Naive thymus-derived CD4-positive, alpha-beta T cell (primary cell): Measurements from ENCODE around the gene TEDC1. TPM values are rescaled to one million over a fixed set of nuclear protein-coding genes. Genes with fewer than 3 reads are reported as not detected.

Source experiments
- ATAC-seq: fragments of 150-1000 bp; cut with Tn5 transposase; 2 replicates; pipeline ENCODE4 v1.10.0; 2021; ENCODE audit warnings: mild to moderate bottlenecking, moderate library complexity
- CTCF ChIA-PET: fragments of 350-600 bp; sonication (Branson Sonifier 250); formaldehyde crosslinking; loops from one replicate; lab custom pipeline; 2021; ENCODE audit warnings: antibody characterized with exemption; lab: Charles Lee
- POLR2A ChIA-PET: fragments of 350-600 bp; sonication (Branson Sonifier 250); formaldehyde crosslinking; loops from one replicate; lab custom pipeline; 2021; ENCODE audit warnings: antibody characterized with exemption, inconsistent platforms; lab: Charles Lee
- DNase-seq, 9 donors: peaks; one replicate each; pipeline versions ENCODE4 v3.0.0 to v3.0.0-alpha.2; 2020 to 2022; ENCODE audit warnings: mixed read lengths in 1 of 9
- H3K27ac ChIP-seq: one replicate; pipeline ENCODE4 v1.7.0; 2013; ENCODE audit warnings: mild to moderate bottlenecking, low read depth, low read length, moderate library complexity
- H3K27me3 ChIP-seq, 2 donors: one replicate each; pipeline ENCODE4 v1.7.0; 2013; ENCODE audit warnings: low read length in 2 of 2, mild to moderate bottlenecking in 2 of 2, moderate library complexity in 2 of 2; ENCODE audit not compliant: control insufficient read depth in 2 of 2, insufficient read depth in 2 of 2
- H3K36me3 ChIP-seq, 3 experiments: 1 replicate in 2 of 3; 2 replicates in 1 of 3; pipeline ENCODE4 v1.7.0; 2013; ENCODE audit warnings: low read length in 3 of 3, mild to moderate bottlenecking in 3 of 3, moderate library complexity in 1 of 3; ENCODE audit not compliant: insufficient read depth in 3 of 3, control insufficient read depth in 2 of 3
- H3K4me1 ChIP-seq, 2 donors: one replicate each; pipeline ENCODE4 v1.7.0; 2013; ENCODE audit warnings: low read length in 2 of 2, mild to moderate bottlenecking in 2 of 2, moderate library complexity in 1 of 2; ENCODE audit not compliant: control insufficient read depth in 2 of 2, insufficient read depth in 2 of 2
- H3K4me3 ChIP-seq: 2 replicates; pipeline ENCODE4 v1.7.0; 2013; ENCODE audit warnings: mild to moderate bottlenecking, low read length
- H3K9me3 ChIP-seq, 3 experiments: 1 replicate in 2 of 3; 2 replicates in 1 of 3; pipeline ENCODE4 v1.7.0; 2013; ENCODE audit warnings: low read length in 3 of 3; ENCODE audit not compliant: control insufficient read depth in 2 of 3
- H3K27ac Mint-ChIP-seq, 9 donors: one replicate each; pipeline ENCODE4 v1.8.0; 2020 to 2022; ENCODE audit warnings: mixed read lengths in 9 of 9, mild to moderate bottlenecking in 8 of 9, moderate library complexity in 5 of 9, inconsistent platforms in 2 of 9
- H3K27me3 Mint-ChIP-seq, 5 donors: one replicate each; pipeline ENCODE4 v1.8.0; 2021 to 2022; ENCODE audit warnings: mixed read lengths in 5 of 5, mild to moderate bottlenecking in 1 of 5
- H3K36me3 Mint-ChIP-seq, 5 donors: one replicate each; pipeline ENCODE4 v1.8.0; 2020 to 2022; ENCODE audit warnings: mixed read lengths in 5 of 5, mild to moderate bottlenecking in 3 of 5, inconsistent platforms in 1 of 5
- H3K4me1 Mint-ChIP-seq, 7 donors: one replicate each; pipeline ENCODE4 v1.8.0; 2020 to 2022; ENCODE audit warnings: mixed read lengths in 7 of 7, mild to moderate bottlenecking in 3 of 7, inconsistent platforms in 1 of 7
- H3K4me3 Mint-ChIP-seq, 10 donors: one replicate each; pipeline ENCODE4 v1.8.0; 2020 to 2022; ENCODE audit warnings: mild to moderate bottlenecking in 10 of 10, mixed read lengths in 10 of 10, moderate library complexity in 6 of 10, inconsistent platforms in 2 of 10
- H3K9me3 Mint-ChIP-seq, 11 donors: one replicate each; pipeline ENCODE4 v1.8.0; 2020 to 2022; ENCODE audit warnings: mixed read lengths in 11 of 11, mild to moderate bottlenecking in 4 of 11, inconsistent platforms in 1 of 11, moderate library complexity in 1 of 11
- intact Hi-C, 2 donors: fragments of 100-400 bp; cut with micrococcal nuclease; formaldehyde crosslinking; loops; one replicate each; pipeline ENCODE4 v1.15.1; 2023
- polyA plus RNA-seq, 2 donors: library from polyadenylated mRNA; unstranded; fragments of 300-500 nt; fragmentation: Illumina TruSeq; gene quantifications; one replicate each; pipeline ENCODE4 v1.2.3, GENCODE V29; 2021
- total RNA-seq, 6 experiments: library from RNA in 5 of 6; stranded (reverse) in 5 of 6; gene quantifications; 1 replicate in 5 of 6; 2 replicates in 1 of 6; pipeline ENCODE4 v1.2.3 and lab custom pipeline; 2021 to 2026

Gene TEDC1
- total and polyA plus RNA-seq, 7 experiments from 2014 or later: 10.4 to 294 (median 30.6) TPM

GRCh38 chr14:105456736-105457617 is 34.1 kb upstream of the TEDC1 start:
- no peak for DNase-seq
- no peak overlapping the region for H3K4me3 Mint-ChIP-seq

DNA sequence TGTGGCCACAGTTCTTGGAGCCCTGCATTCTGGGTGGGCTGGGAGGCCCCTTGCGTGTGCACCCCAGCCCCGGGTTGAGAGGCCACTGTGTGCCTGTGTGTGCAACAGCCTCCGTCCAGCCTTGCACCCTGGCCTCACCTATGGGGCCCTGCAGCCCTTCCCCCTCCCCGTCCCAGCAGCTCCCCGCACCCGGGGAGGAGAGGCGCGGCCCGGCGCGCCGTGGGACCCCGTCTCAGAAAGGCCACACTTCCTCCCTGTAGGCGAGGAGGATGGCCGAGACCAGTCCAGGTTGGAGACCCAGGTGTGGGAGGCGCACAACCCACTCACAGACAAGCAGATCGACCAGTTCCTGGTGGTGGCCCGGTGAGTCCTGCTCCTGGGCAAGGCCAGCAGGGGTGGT is 33.0 kb upstream of the TEDC1 start:
- CTCF ChIA-PET: interaction anchor here (2.1 kb wide), 1 partner anchor 32 kb away, joined by 10 read pairs; no protein-coding TSS in a partner anchor
- no peaks in the 10 kb centered on the region for H3K4me1 ChIP-seq
- ATAC-seq (no peak), DNase-seq (no peak)
- Mint-ChIP-seq H3K9me3 (no peaks in the 10 kb centered on the region), H3K36me3 (peaks cover 0 to 14% (median 3%) of the 10 kb centered on the region in 5 donors), H3K4me3 (no peak overlapping the region), H3K27me3 (no peaks in the 10 kb centered on the region), H3K4me1 (peaks cover 0 to 2% (median 0%) of the 10 kb centered on the region in 7 donors), H3K27ac (no peak overlapping the region)
- no peaks in the 10 kb centered on the region for H3K27me3 ChIP-seq
- intact Hi-C loops: no loop called here
- no peak overlapping the region for H3K27ac ChIP-seq
- H3K36me3 ChIP-seq: peaks cover 0 to 70% (median 0%) of the 10 kb centered on the region in 3 experiments
- no peak overlapping the region for H3K4me3 ChIP-seq
- POLR2A ChIA-PET: no interaction called here
- no peaks in the 10 kb centered on the region for H3K9me3 ChIP-seq

More at GRCh38 chr14:105456736-105457617, 34.1 kb upstream of the TEDC1 start:
- Histone ChIP-seq H3K27ac (no peak overlapping the region), H3K9me3 (no peaks in the 10 kb centered on the region), H3K36me3 (peaks cover 0 to 76% (median 0%) of the 10 kb centered on the region in 3 experiments), H3K4me3 (no peak overlapping the region), H3K27me3 (no peaks in the 10 kb centered on the region), H3K4me1 (no peaks in the 10 kb centered on the region)
- Mint-ChIP-seq H3K36me3 (peaks cover 0 to 21% (median 3%) of the 10 kb centered on the region in 5 donors), H3K9me3 (no peaks in the 10 kb centered on the region), H3K27me3 (no peaks in the 10 kb centered on the region), H3K4me1 (peaks cover 0 to 2% (median 0%) of the 10 kb centered on the region in 7 donors), H3K27ac (no peak overlapping the region)
- ChIA-PET POLR2A (interaction anchor here (0.9 kb wide), 1 partner anchor 10 kb away, joined by 3 read pairs; no protein-coding TSS in a partner anchor), CTCF (interaction anchor here (0.5 to 2.1 kb wide), 3 partner anchors 18 to 33 kb away, joined by 3 to 10 read pairs (median 3); no protein-coding TSS in a partner anchor)
- intact Hi-C loops: no loop called here
- no peak for ATAC-seq

DNA sequence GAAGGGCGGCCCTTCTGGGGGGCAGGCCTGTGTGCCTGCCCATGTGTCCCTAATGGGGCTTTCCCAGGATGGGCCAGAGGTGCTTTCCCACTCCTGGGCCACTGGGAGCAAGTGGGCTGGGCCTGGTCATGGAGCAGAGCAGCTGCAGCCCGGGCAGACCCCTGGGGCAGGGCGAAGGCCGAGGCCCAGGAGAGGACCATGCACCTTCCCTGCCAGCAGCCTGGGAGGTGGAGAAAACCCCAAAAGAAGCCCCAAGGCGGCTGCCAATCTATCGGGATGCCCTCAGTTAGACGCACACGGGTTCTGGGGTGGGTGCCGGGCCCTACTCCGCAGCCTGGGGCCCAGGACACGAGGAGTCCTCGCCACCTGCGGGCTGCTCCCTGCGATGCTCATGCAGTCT is 32.5 kb upstream of the TEDC1 start:
- Mint-ChIP-seq H3K9me3 (no peaks in the 10 kb centered on the region), H3K36me3 (peaks cover 0 to 15% (median 4%) of the 10 kb centered on the region in 5 donors), H3K4me3 (no peak overlapping the region), H3K27ac (no peak overlapping the region), H3K4me1 (peaks cover 0 to 2% (median 0%) of the 10 kb centered on the region in 7 donors), H3K27me3 (no peaks in the 10 kb centered on the region)
- Histone ChIP-seq H3K4me1 (no peaks in the 10 kb centered on the region), H3K4me3 (no peak overlapping the region), H3K9me3 (no peaks in the 10 kb centered on the region), H3K27ac (no peak overlapping the region), H3K27me3 (no peaks in the 10 kb centered on the region), H3K36me3 (peaks cover 0 to 72% (median 2%) of the 10 kb centered on the region in 3 experiments)
- DNase-seq (no peak), ATAC-seq (no peak)
- CTCF ChIA-PET: no interaction called here
- POLR2A ChIA-PET: no interaction called here
- intact Hi-C loops: no loop called here

DNA sequence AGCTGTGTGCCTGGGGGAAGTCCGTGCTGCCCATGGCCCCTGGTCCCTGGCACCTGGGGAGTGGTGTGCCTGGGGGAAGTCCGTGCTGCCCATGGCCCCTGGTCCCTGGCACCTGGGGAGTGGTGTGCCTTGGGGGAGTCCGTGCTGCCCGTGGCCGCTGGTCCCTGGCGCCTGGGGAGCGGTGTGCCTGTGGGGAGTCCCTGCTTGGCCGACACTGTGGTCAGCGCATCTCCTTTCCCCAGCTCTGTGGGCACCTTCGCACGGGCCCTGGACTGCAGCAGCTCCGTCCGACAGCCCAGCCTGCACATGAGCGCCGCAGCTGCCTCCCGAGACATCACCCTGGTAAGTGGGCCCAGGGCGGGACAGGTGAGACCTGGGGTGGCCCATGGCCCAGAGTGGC is 30.9 kb upstream of the TEDC1 start:
- DNase-seq (no peak), ATAC-seq (no peak)
- H3K27me3 Mint-ChIP-seq: no peaks in the 10 kb centered on the region
- no peaks in the 10 kb centered on the region for H3K9me3 ChIP-seq
- no peak overlapping the region for H3K4me3 ChIP-seq
- H3K36me3 ChIP-seq: peaks cover 0 to 71% (median 4%) of the 10 kb centered on the region in 3 experiments
- ChIA-PET POLR2A (no interaction called here), CTCF (no interaction called here)
- peaks cover 0 to 15% (median 4%) of the 10 kb centered on the region in 5 donors for H3K36me3 Mint-ChIP-seq
- no peak overlapping the region for H3K27ac ChIP-seq
- H3K27me3 ChIP-seq: no peaks in the 10 kb centered on the region
- no peaks in the 10 kb centered on the region for H3K9me3 Mint-ChIP-seq
- peaks cover 0 to 2% (median 0%) of the 10 kb centered on the region in 7 donors for H3K4me1 Mint-ChIP-seq
- no peaks in the 10 kb centered on the region for H3K4me1 ChIP-seq
- H3K4me3 Mint-ChIP-seq: no peak overlapping the region
- intact Hi-C loops: no loop called here
- H3K27ac Mint-ChIP-seq: no peak overlapping the region

GRCh38 chr14:105460616-105461015 is 30.4 kb upstream of the TEDC1 start:
- H3K27me3 Mint-ChIP-seq: no peaks in the 10 kb centered on the region
- peaks cover 0 to 11% (median under 1%) of the 10 kb centered on the region in 5 donors for H3K36me3 Mint-ChIP-seq
- H3K4me1 ChIP-seq: no peaks in the 10 kb centered on the region
- H3K27ac Mint-ChIP-seq: no peak overlapping the region
- H3K27ac ChIP-seq: no peak overlapping the region
- H3K9me3 ChIP-seq: no peaks in the 10 kb centered on the region
- intact Hi-C loops: no loop called here
- DNase-seq: no peak
- H3K4me3 Mint-ChIP-seq: no peak overlapping the region
- POLR2A ChIA-PET: no interaction called here
- H3K4me1 Mint-ChIP-seq: peaks cover 0 to under 1% (median 0%) of the 10 kb centered on the region in 7 donors
- peaks cover 0 to 71% (median 4%) of the 10 kb centered on the region in 3 experiments for H3K36me3 ChIP-seq
- no peaks in the 10 kb centered on the region for H3K9me3 Mint-ChIP-seq
- CTCF ChIA-PET: no interaction called here
- ATAC-seq: no peak
- H3K27me3 ChIP-seq: no peaks in the 10 kb centered on the region
- no peak overlapping the region for H3K4me3 ChIP-seq

GRCh38 chr14:105461903-105462302 is 29.1 kb upstream of the TEDC1 start:
- Histone ChIP-seq H3K27me3 (no peaks in the 10 kb centered on the region), H3K36me3 (peaks cover 0 to 69% (median 4%) of the 10 kb centered on the region in 3 experiments), H3K4me3 (no peak overlapping the region), H3K4me1 (no peaks in the 10 kb centered on the region), H3K27ac (no peak overlapping the region), H3K9me3 (no peaks in the 10 kb centered on the region)
- intact Hi-C loops: no loop called here
- ATAC-seq (no peak), DNase-seq (no peak)
- Mint-ChIP-seq H3K36me3 (peaks cover 0 to 11% (median 0%) of the 10 kb centered on the region in 5 donors), H3K4me1 (no peaks in the 10 kb centered on the region), H3K27ac (no peak overlapping the region), H3K27me3 (no peaks in the 10 kb centered on the region), H3K9me3 (no peaks in the 10 kb centered on the region), H3K4me3 (no peak overlapping the region)
- ChIA-PET POLR2A (no interaction called here), CTCF (interaction anchor here (1.0 kb wide), 1 partner anchor 20 kb away, joined by 3 read pairs; no protein-coding TSS in a partner anchor)
